ENCODE data around the gene RUNX1. TPM values are rescaled to one million over a fixed set of nuclear protein-coding genes. Genes with fewer than 3 reads are reported as not detected.

RUNX1 gene
- total and polyA plus RNA-seq, 2 donors (not counting 1 experiment from before 2014, with no cell fraction given) = 26.3 to 73.0 TPM

DNA sequence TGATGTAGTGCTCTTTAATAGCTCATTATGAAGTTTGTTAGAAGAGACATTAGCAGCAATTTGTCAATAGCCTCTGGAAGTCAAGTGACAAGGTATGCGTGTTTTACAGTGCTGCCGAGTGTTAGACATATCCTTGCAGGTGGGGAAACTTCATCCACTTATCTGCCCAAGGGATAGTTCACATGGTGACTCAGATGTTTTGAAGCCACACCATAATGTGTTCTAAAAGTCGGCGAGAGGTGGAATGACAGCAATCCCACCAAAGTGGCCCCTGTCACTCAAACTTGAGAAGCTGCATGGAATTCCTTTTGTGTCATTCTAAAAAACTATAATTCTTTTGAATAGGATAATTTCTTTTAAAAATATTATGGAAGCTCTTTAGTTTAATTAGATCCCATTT is 98.1 kb downstream of the RUNX1 start:
- no peak overlapping the region for H2AFZ ChIP-seq (ENCODE audit: insufficient read depth, low read depth, low read length, poor library complexity, severe bottlenecking)
- ChIA-PET CTCF (no interaction called here), POLR2A (no interaction called here)
- H4K20me1 ChIP-seq (ENCODE audit: control insufficient read depth, insufficient read depth, low read length, poor library complexity, severe bottlenecking) = peaks cover 64% of the 10 kb centered on the region
- Mint-ChIP-seq H3K27me3 (no peaks in the 10 kb centered on the region), H3K4me3 (no peak overlapping the region), H3K9me3 (ENCODE audit: insufficient read depth) (no peaks in the 10 kb centered on the region), H3K4me1 (peaks cover 31% of the 10 kb centered on the region), H3K27ac (no peak overlapping the region)
- WGBS (ENCODE audit: insufficient coverage) = no CpG with 5 or more reads among the region's 4 CpGs
- no peaks in the 10 kb centered on the region for H3K27me3 ChIP-seq (replicated peaks in 1 of 4; ENCODE audit: control extremely low read depth in 1 of 4, control insufficient read depth in 3 of 4, insufficient read depth in 4 of 4, low read length in 3 of 4)
- no peaks in the 10 kb centered on the region for H3K9me3 ChIP-seq (ENCODE audit: control extremely low read depth in 1 of 3, control insufficient read depth in 2 of 3, insufficient read depth in 1 of 3, low read length in 2 of 3)
- DNase-seq (no peak), ATAC-seq (ENCODE audit: low read depth) (no peak)
- no peaks in the 10 kb centered on the region for H3K36me3 ChIP-seq (replicated peaks in 1 of 2; ENCODE audit: control extremely low read depth in 1 of 2, control insufficient read depth in 1 of 2, extremely low read depth in 1 of 2, insufficient read depth in 2 of 2, low read length in 1 of 2)
- no peak overlapping the region for H3K4me2 ChIP-seq (replicated peaks; ENCODE audit: low read depth, low read length, poor library complexity, severe bottlenecking)
- H3K4me3 ChIP-seq (ENCODE audit: control extremely low read depth in 1 of 5, extremely low read depth in 1 of 5, insufficient read depth in 1 of 5, low read depth in 2 of 5, low read length in 4 of 5) = no peak overlapping the region
- H3K79me2 ChIP-seq (ENCODE audit: control insufficient read depth, insufficient read depth, low read length) = peaks cover 81% of the 10 kb centered on the region
- no peak overlapping the region for H3K27ac ChIP-seq (ENCODE audit: low read length in 2 of 2)
- peaks cover 13 to 15% of the 10 kb centered on the region in 2 donors for H3K4me1 ChIP-seq (ENCODE audit: control insufficient read depth in 2 of 2, insufficient read depth in 2 of 2, low read length in 2 of 2)
- H3K9ac ChIP-seq (ENCODE audit: low read length) = no peak overlapping the region
- no peak for TF ChIP-seq CTCF (IDR thresholded peaks at IDR 0.05)
- no peak for TF ChIP-seq EZH2 (IDR thresholded peaks at IDR 0.05; ENCODE audit: borderline replicate concordance, insufficient read depth, low read depth, low read length, poor library complexity, severe bottlenecking)
- intact Hi-C loops (cut with micrococcal nuclease) = no loop called here

GRCh38 chr21:34949499-34949898 is 99.6 kb downstream of the RUNX1 start:
- H3K27ac ChIP-seq (ENCODE audit: low read length in 2 of 2) = no peak overlapping the region
- no peaks in the 10 kb centered on the region for H3K9me3 ChIP-seq (ENCODE audit: control extremely low read depth in 1 of 3, control insufficient read depth in 2 of 3, insufficient read depth in 1 of 3, low read length in 2 of 3)
- no peak overlapping the region for H3K4me2 ChIP-seq (replicated peaks; ENCODE audit: low read depth, low read length, poor library complexity, severe bottlenecking)
- H3K4me3 ChIP-seq (ENCODE audit: control extremely low read depth in 1 of 5, extremely low read depth in 1 of 5, insufficient read depth in 1 of 5, low read depth in 2 of 5, low read length in 4 of 5) = no peak overlapping the region
- Mint-ChIP-seq H3K27me3 (no peaks in the 10 kb centered on the region), H3K27ac (no peak overlapping the region), H3K4me3 (no peak overlapping the region), H3K4me1 (peaks cover 38% of the 10 kb centered on the region), H3K9me3 (ENCODE audit: insufficient read depth) (no peaks in the 10 kb centered on the region)
- WGBS (ENCODE audit: insufficient coverage) = 95% methylated on average over 8 of the region's 10 CpGs
- peaks cover 77% of the 10 kb centered on the region for H3K79me2 ChIP-seq (ENCODE audit: control insufficient read depth, insufficient read depth, low read length)
- H2AFZ ChIP-seq (ENCODE audit: insufficient read depth, low read depth, low read length, poor library complexity, severe bottlenecking) = no peak overlapping the region
- no peaks in the 10 kb centered on the region for H3K36me3 ChIP-seq (replicated peaks in 1 of 2; ENCODE audit: control extremely low read depth in 1 of 2, control insufficient read depth in 1 of 2, extremely low read depth in 1 of 2, insufficient read depth in 2 of 2, low read length in 1 of 2)
- peaks cover 19% of the 10 kb centered on the region in 2 donors for H3K4me1 ChIP-seq (ENCODE audit: control insufficient read depth in 2 of 2, insufficient read depth in 2 of 2, low read length in 2 of 2)
- H3K27me3 ChIP-seq (replicated peaks in 1 of 4; ENCODE audit: control extremely low read depth in 1 of 4, control insufficient read depth in 3 of 4, insufficient read depth in 4 of 4, low read length in 3 of 4) = no peaks in the 10 kb centered on the region
- H3K9ac ChIP-seq (ENCODE audit: low read length) = no peak overlapping the region
- intact Hi-C loops (cut with micrococcal nuclease) = no loop called here
- TF ChIP-seq CTCF (IDR thresholded peaks at IDR 0.05) (no peak), EZH2 (IDR thresholded peaks at IDR 0.05; ENCODE audit: borderline replicate concordance, insufficient read depth, low read depth, low read length, poor library complexity, severe bottlenecking) (no peak)
- ChIA-PET CTCF (no interaction called here), POLR2A (no interaction called here)
- ATAC-seq (ENCODE audit: low read depth) (no peak), DNase-seq (no peak)
- peaks cover 69% of the 10 kb centered on the region for H4K20me1 ChIP-seq (ENCODE audit: control insufficient read depth, insufficient read depth, low read length, poor library complexity, severe bottlenecking)

All from B cell (primary cell).